Endothelial cell of umbilical vein (primary cell): ENCODE data around the gene RUSC2. TPM values are rescaled to one million over a fixed set of nuclear protein-coding genes. Genes with fewer than 3 reads are reported as not detected.

Experiments
- BruUV-seq: library from RNA; stranded (reverse); fragments of 400-500 nt; replicated peaks from 2 replicates; lab custom pipeline; 2021; lab: Mats Ljungman, UMichigan
- CTCF ChIA-PET: fragments of 300-600, 350-600 bp; sonication (Branson Sonifier 250); formaldehyde crosslinking; loops from one replicate; lab custom pipeline; 2021; ENCODE audit warnings: antibody characterized with exemption, inconsistent platforms; lab: Charles Lee
- POLR2A ChIA-PET: fragments of 300-600, 350-600 bp; sonication (Branson Sonifier 250); formaldehyde crosslinking; loops from one replicate; lab custom pipeline; 2021; ENCODE audit warnings: antibody characterized with exemption, inconsistent platforms; lab: Charles Lee
- DNase-seq: peaks from one replicate; pipeline ENCODE4 v3.0.0-alpha.2; 2011; ENCODE audit warnings: low read depth, low spot score
- FAIRE-seq: peaks from 2 replicates; lab custom pipeline; 2011; peaks lifted over from hg19 to GRCh38; lab: Jason Lieb, UNC
- H2AFZ ChIP-seq: 2 replicates; pipeline ENCODE4 v1.6.0; 2012; ENCODE audit warnings: low read depth, low read length, control low read depth, inconsistent platforms
- H3K27ac ChIP-seq: 2 replicates; pipeline ENCODE4 v1.5.1; 2011; ENCODE audit warnings: low read depth, mild to moderate bottlenecking, control low read depth, low read length, moderate library complexity; ENCODE audit not compliant: insufficient read depth
- H3K27me3 ChIP-seq, 2 experiments: 2 replicates each; pipeline versions ENCODE4 v1.6.0 to v1.6.1; 2011; ENCODE audit warnings: low read length in 2 of 2, mixed read lengths in 1 of 2; ENCODE audit not compliant: control insufficient read depth in 2 of 2, insufficient read depth in 2 of 2
- H3K36me3 ChIP-seq, 2 experiments: 2 replicates in 1 of 2; 3 replicates in 1 of 2; pipeline ENCODE4 v1.5.1; 2011; ENCODE audit warnings: low read length in 2 of 2, mild to moderate bottlenecking in 1 of 2, moderate library complexity in 1 of 2; ENCODE audit not compliant: control insufficient read depth in 2 of 2, insufficient read depth in 2 of 2; ENCODE audit errors: extremely low read depth in 1 of 2
- H3K4me1 ChIP-seq: 3 replicates; pipeline ENCODE4 v1.5.1; 2011; ENCODE audit warnings: mild to moderate bottlenecking, low read length; ENCODE audit not compliant: control insufficient read depth, insufficient read depth; ENCODE audit errors: extremely low read depth
- H3K4me2 ChIP-seq: 2 replicates; pipeline ENCODE4 v1.6.1; 2011; ENCODE audit warnings: low read length, control low read depth, mixed read lengths; ENCODE audit not compliant: insufficient read depth
- H3K4me3 ChIP-seq, 3 experiments: fragments of 200-600 bp in 1 of 3; sonication (generic), shearing (Covaris generic) in 1 of 3; replicated peaks in 1 of 3; 2 replicates each; pipeline ENCODE4 v1.5.1; 2011 to 2016; ENCODE audit warnings: control low read depth in 3 of 3, low read length in 3 of 3, mild to moderate bottlenecking in 2 of 3, inconsistent platforms in 1 of 3, low read depth in 1 of 3, moderate library complexity in 1 of 3; ENCODE audit not compliant: insufficient read depth in 1 of 3
- H3K79me2 ChIP-seq: 2 replicates; pipeline ENCODE4 v1.6.0; 2012; ENCODE audit warnings: low read length, inconsistent platforms; ENCODE audit not compliant: control insufficient read depth, insufficient read depth
- H3K9ac ChIP-seq: replicated peaks from 2 replicates; pipeline ENCODE3; 2011; ENCODE audit warnings: low read length, control low read depth; ENCODE audit not compliant: insufficient read depth; ENCODE audit errors: extremely low read depth
- H3K9me1 ChIP-seq: replicated peaks from 3 replicates; pipeline ENCODE4 v1.6.0; 2011; ENCODE audit warnings: mild to moderate bottlenecking, low read length; ENCODE audit not compliant: control insufficient read depth, insufficient read depth; ENCODE audit errors: extremely low read depth
- H3K9me3 ChIP-seq: replicated peaks from 2 replicates; pipeline ENCODE4 v1.5.1; 2012; ENCODE audit warnings: low read length, inconsistent platforms; ENCODE audit not compliant: control insufficient read depth, insufficient read depth
- H4K20me1 ChIP-seq: replicated peaks from 2 replicates; pipeline ENCODE3; 2011; ENCODE audit warnings: mild to moderate bottlenecking, low read length; ENCODE audit not compliant: control insufficient read depth, insufficient read depth; ENCODE audit errors: extremely low read depth
- CTCF ChIP-seq, 2 donors: IDR thresholded peaks; 1 replicate in 1 of 2; 2 replicates in 1 of 2; pipeline ENCODE4 v1.5.1; 2011; ENCODE audit warnings: low read length in 2 of 2, mild to moderate bottlenecking in 2 of 2, moderate library complexity in 2 of 2, control low read depth in 1 of 2, inconsistent platforms in 1 of 2, low read depth in 1 of 2; ENCODE audit not compliant: insufficient read depth in 1 of 2; ENCODE audit errors: extremely low read depth in 1 of 2
- EZH2 ChIP-seq: IDR thresholded peaks from 2 replicates; pipeline ENCODE4 v1.6.1; 2012; ENCODE audit warnings: borderline replicate concordance, low read depth, mild to moderate bottlenecking, moderate library complexity, low read length, inconsistent platforms; ENCODE audit not compliant: severe bottlenecking
- FOS ChIP-seq: IDR thresholded peaks from 2 replicates; pipeline ENCODE4 v1.6.1; 2011; ENCODE audit warnings: mild to moderate bottlenecking, low read length, moderate library complexity, borderline replicate concordance; ENCODE audit not compliant: insufficient read depth
- GATA2 ChIP-seq: IDR thresholded peaks from 2 replicates; pipeline ENCODE4 v1.7.0; 2011; ENCODE audit warnings: low read depth, mild to moderate bottlenecking, moderate library complexity, mixed read lengths, low read length; ENCODE audit not compliant: insufficient read length, insufficient read depth
- JUN ChIP-seq: IDR thresholded peaks from 2 replicates; pipeline ENCODE4 v1.6.1; 2011; ENCODE audit warnings: borderline replicate concordance, low read depth; ENCODE audit not compliant: insufficient read length, insufficient read depth
- MAX ChIP-seq: IDR thresholded peaks from 2 replicates; pipeline ENCODE4 v1.6.1; 2011; ENCODE audit not compliant: insufficient read depth, insufficient read length
- MYC ChIP-seq: IDR thresholded peaks from one replicate; pipeline ENCODE4 v1.6.1; 2011; ENCODE audit warnings: mild to moderate bottlenecking, low read depth, low read length
- POLR2A ChIP-seq: IDR thresholded peaks from 2 replicates; pipeline ENCODE4 v1.6.1; 2012; ENCODE audit warnings: low read depth, mild to moderate bottlenecking, control low read depth, low read length
- POLR2AphosphoS5 ChIP-seq: IDR thresholded peaks from 2 replicates; pipeline ENCODE4 v1.6.1; 2012; ENCODE audit warnings: low read depth, mild to moderate bottlenecking, control low read depth, low read length, moderate library complexity; ENCODE audit not compliant: insufficient read depth
- dilution Hi-C: fragments of 300-500 bp; cut with MboI; formaldehyde crosslinking; loops from one replicate; pipeline ENCODE4 v1.15.0; 2019; ENCODE audit warnings: low sequenced_read_pairs; ENCODE audit not compliant: extremely low pct_ligation_motif_present
- intact Hi-C: fragments of 100-400 bp; cut with micrococcal nuclease; formaldehyde crosslinking; loops from one replicate; pipeline ENCODE4 v1.10.0; 2022
- polyA plus RNA-seq, 4 experiments: library from polyadenylated mRNA; depleted of rRNA in 3 of 4; stranded (reverse) in 3 of 4; unstranded in 1 of 4; fragments of >200 nt; gene quantifications; 2 replicates each; pipeline versions ENCODE4 v1.2.1 to v1.2.3, GENCODE V29; 2011 to 2012; ENCODE audit warnings: missing spikeins in 1 of 4
- total RNA-seq: library from RNA; stranded (reverse); gene quantifications from 2 replicates; pipeline ENCODE4 v1.2.3, GENCODE V29; 2021

The RUSC2 gene
- total and polyA plus RNA-seq, 2 donors (not counting 3 experiments of a cell fraction or from before 2014, with no cell fraction given) = 26.1 to 46.2 TPM

- POLR2A ChIA-PET = no interaction called here
- BruUV-seq = no TSS peak
- Histone ChIP-seq H3K4me2 (no peak overlapping the region), H3K79me2 (peaks cover 21% of the 10 kb centered on the region), H3K9me1 (no peaks in the 10 kb centered on the region), H3K27me3 (no peaks in the 10 kb centered on the region), H3K4me3 (no peak overlapping the region), H3K4me1 (peaks cover 10% of the 10 kb centered on the region), H3K9me3 (no peaks in the 10 kb centered on the region), H4K20me1 (no peaks in the 10 kb centered on the region), H3K36me3 (no peaks in the 10 kb centered on the region), H3K9ac (no peak overlapping the region), H3K27ac (no peak overlapping the region), H2AFZ (no peak overlapping the region)
- intact Hi-C loops = no loop called here
- CTCF ChIA-PET = interaction anchor here (0.7 to 5.1 kb wide), 8 partner anchors 9 to 85 kb away, joined by 3 to 65 read pairs (median 3); no protein-coding TSS in a partner anchor
- dilution Hi-C loops = no loop called here
- TF ChIP-seq POLR2A = no peak
- no peak for TF ChIP-seq GATA2
- TF ChIP-seq POLR2AphosphoS5 = no peak
- TF ChIP-seq EZH2 = no peak
- no peak for TF ChIP-seq FOS
- TF ChIP-seq JUN = no peak
- TF ChIP-seq MAX = no peak
- TF ChIP-seq MYC = no peak
- FAIRE-seq = no peak
- no peak for DNase-seq
These were observed 2.8 kb upstream of the RUSC2 start for GRCh38 chr9:35487081-35487480.

GRCh38 chr9:35488021-35488420 is 1.9 kb upstream of the RUSC2 start:
- dilution Hi-C loops = no loop called here
- no peak overlapping the region for H3K27ac ChIP-seq
- H3K9me1 ChIP-seq = no peaks in the 10 kb centered on the region
- no peak overlapping the region for H3K4me3 ChIP-seq
- H3K9ac ChIP-seq = no peak overlapping the region
- peaks cover 10% of the 10 kb centered on the region for H3K4me1 ChIP-seq
- H3K4me2 ChIP-seq = no peak overlapping the region
- H3K79me2 ChIP-seq = peaks cover 29% of the 10 kb centered on the region
- H3K36me3 ChIP-seq = no peaks in the 10 kb centered on the region
- ChIA-PET CTCF (interaction anchor here (5.1 kb wide), 1 partner anchor 65 kb away, joined by 65 read pairs; no protein-coding TSS in a partner anchor), POLR2A (no interaction called here)
- H2AFZ ChIP-seq = no peak overlapping the region
- H3K9me3 ChIP-seq = no peaks in the 10 kb centered on the region
- no TSS peak for BruUV-seq
- TF ChIP-seq MYC = no peak
- TF ChIP-seq JUN = no peak
- TF ChIP-seq MAX = no peak
- no peak for TF ChIP-seq CTCF (IDR thresholded peaks at IDR 0.05; ENCODE audit: extremely low read depth in 1 of 2, insufficient read depth in 1 of 2, low read depth in 1 of 2, low read length in 2 of 2)
- TF ChIP-seq FOS = no peak
- no peak for TF ChIP-seq GATA2
- TF ChIP-seq POLR2AphosphoS5 = no peak
- no peak for TF ChIP-seq EZH2
- TF ChIP-seq POLR2A = no peak
- intact Hi-C loops = no loop called here
- H3K27me3 ChIP-seq = no peaks in the 10 kb centered on the region
- DNase-seq (no peak), FAIRE-seq (no peak)
- H4K20me1 ChIP-seq = no peaks in the 10 kb centered on the region
